Psoas muscle (tissue), 8 donors: ENCODE data around the gene SYNRG. TPM values are rescaled to one million over a fixed set of nuclear protein-coding genes. Genes with fewer than 3 reads are reported as not detected.
A peak's percentile ranks its signal among the peaks of the same experiment; 100 is the strongest.

Experiments used
- ATAC-seq, 4 donors: fragments of 200-7000 bp; cut with Tn5 transposase; one replicate each; pipeline ENCODE4 v1.9.1; 2020; ENCODE audit warnings: moderate library complexity in 3 of 4, mild to moderate bottlenecking in 2 of 4
- DNase-seq, 2 donors: peaks; one replicate each; pipeline ENCODE4 v3.0.0-alpha.2; 2020
- H3K27ac ChIP-seq: fragments of 200-600 bp; one replicate; pipeline ENCODE4 v1.8.0; 2022
- H3K27me3 ChIP-seq, 3 donors: fragments of 200-600 bp in 1 of 3; one replicate each; pipeline versions ENCODE4 v1.6.1 to v1.8.0; 2013 to 2022; ENCODE audit warnings: low read length in 2 of 3, mild to moderate bottlenecking in 2 of 3, moderate library complexity in 1 of 3; ENCODE audit not compliant: insufficient read depth in 3 of 3
- H3K36me3 ChIP-seq, 2 donors: fragments of 200-600 bp in 1 of 2; one replicate each; pipeline versions ENCODE4 v1.6.1 to v1.8.0; 2013 to 2022; ENCODE audit warnings: low read depth in 1 of 2, mild to moderate bottlenecking in 1 of 2, moderate library complexity in 1 of 2; ENCODE audit not compliant: insufficient read depth in 1 of 2
- H3K4me1 ChIP-seq: fragments of 200-600 bp; one replicate; pipeline ENCODE4 v1.8.0; 2022
- H3K4me3 ChIP-seq: fragments of 200-600 bp; one replicate; pipeline ENCODE4 v1.8.0; 2022; ENCODE audit warnings: mild to moderate bottlenecking
- H3K9me3 ChIP-seq: fragments of 200-600 bp; one replicate; pipeline ENCODE4 v1.8.0; 2022
- WGBS, 3 donors: extraction: QIAGEN DNeasy Blood & Tissue Kit; methylation state at CpG; one replicate each; pipeline versions ENCODE4 v1.1.6 to v1.1.7; 2013; 5-methylcytosine and 5-hydroxymethylcytosine counted together
- intact Hi-C, 2 donors: fragments of 100-400 bp; cut with DNase I; formaldehyde crosslinking; loops; one replicate each; pipeline versions ENCODE4 v1.11.0 to v1.14.2; 2022
- polyA plus RNA-seq, 3 donors: library from polyadenylated mRNA; stranded (reverse); fragments of 200-250 nt; gene quantifications; one replicate each; pipeline ENCODE4 v1.2.3, GENCODE V29; 2013
- total RNA-seq, 4 donors: library from RNA; stranded (reverse); fragmentation: NEBNext Ultra II Directional in 2 of 4; extraction: Animal tissue kit (Norgen Biotek cat#: 25700) in 2 of 4; gene quantifications; one replicate each; pipeline versions ENCODE4 v1.2.1 to v1.2.4, GENCODE V29; 2021 to 2023
- TF ChIP-seq, protein P1 (sequence below): fragments of 200-600 bp; IDR thresholded peaks from one replicate; pipeline ENCODE4 v1.8.0; 2022; ENCODE audit warnings: antibody characterized with exemption
- donor health status: healthy with polysubstance abuse.
- donor health status: DM: no; HTN: no; CAD: no; lungs with moderate emphysema.
- donor health status: Bipolar disorder and iron deficiency.
- donor health status: healthy.
- donor health status: DM: yes; HTN: yes; CAD: no.
- donor health status: DM: no; HTN: no; CAD: no.
- donor health status: DM: no; HTN: no; CAD: no.
- donor health status: DM: yes; HTN: yes; CAD: no.

SYNRG gene
- total and polyA plus RNA-seq, 7 donors = 5.1 to 43.1 (median 30.3) TPM

- Histone ChIP-seq H3K9me3 (no peaks in the 10 kb centered on the region), H3K4me1 (peaks cover 2% of the 10 kb centered on the region), H3K27ac (no peak overlapping the region), H3K4me3 (no peak overlapping the region), H3K27me3 (no peaks in the 10 kb centered on the region), H3K36me3 (peaks cover 0 to 15% of the 10 kb centered on the region in 2 donors)
- ATAC-seq = no peak
- TF ChIP-seq, protein P1, sequence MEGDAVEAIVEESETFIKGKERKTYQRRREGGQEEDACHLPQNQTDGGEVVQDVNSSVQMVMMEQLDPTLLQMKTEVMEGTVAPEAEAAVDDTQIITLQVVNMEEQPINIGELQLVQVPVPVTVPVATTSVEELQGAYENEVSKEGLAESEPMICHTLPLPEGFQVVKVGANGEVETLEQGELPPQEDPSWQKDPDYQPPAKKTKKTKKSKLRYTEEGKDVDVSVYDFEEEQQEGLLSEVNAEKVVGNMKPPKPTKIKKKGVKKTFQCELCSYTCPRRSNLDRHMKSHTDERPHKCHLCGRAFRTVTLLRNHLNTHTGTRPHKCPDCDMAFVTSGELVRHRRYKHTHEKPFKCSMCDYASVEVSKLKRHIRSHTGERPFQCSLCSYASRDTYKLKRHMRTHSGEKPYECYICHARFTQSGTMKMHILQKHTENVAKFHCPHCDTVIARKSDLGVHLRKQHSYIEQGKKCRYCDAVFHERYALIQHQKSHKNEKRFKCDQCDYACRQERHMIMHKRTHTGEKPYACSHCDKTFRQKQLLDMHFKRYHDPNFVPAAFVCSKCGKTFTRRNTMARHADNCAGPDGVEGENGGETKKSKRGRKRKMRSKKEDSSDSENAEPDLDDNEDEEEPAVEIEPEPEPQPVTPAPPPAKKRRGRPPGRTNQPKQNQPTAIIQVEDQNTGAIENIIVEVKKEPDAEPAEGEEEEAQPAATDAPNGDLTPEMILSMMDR = no peak
- WGBS, 3 donors = 81 to 86% (median 86%) methylated on average over 9 of the region's 9 CpGs
- intact Hi-C loops = no loop called here
- no peak for DNase-seq
These were observed 102.1 kb downstream of the SYNRG start for GRCh38 chr17:37507111-37507510.

GRCh38 chr17:37506678-37507077 lies 102.5 kb downstream of the SYNRG start:
- H3K4me1 ChIP-seq = peaks cover 4% of the 10 kb centered on the region
- H3K27me3 ChIP-seq = no peaks in the 10 kb centered on the region
- DNase-seq (no peak), ATAC-seq (peak in 3 of 4 donors; percentile 38 to 54 (median 48))
- H3K27ac ChIP-seq = no peak overlapping the region
- intact Hi-C loops = no loop called here
- H3K4me3 ChIP-seq = no peak overlapping the region
- TF ChIP-seq, protein P1 = peak; percentile 10
- WGBS, 3 donors = 54 to 70% (median 60%) methylated on average over 10 of the region's 10 CpGs
- peaks cover 0 to 12% of the 10 kb centered on the region in 2 donors for H3K36me3 ChIP-seq
- H3K9me3 ChIP-seq = no peaks in the 10 kb centered on the region

DNA sequence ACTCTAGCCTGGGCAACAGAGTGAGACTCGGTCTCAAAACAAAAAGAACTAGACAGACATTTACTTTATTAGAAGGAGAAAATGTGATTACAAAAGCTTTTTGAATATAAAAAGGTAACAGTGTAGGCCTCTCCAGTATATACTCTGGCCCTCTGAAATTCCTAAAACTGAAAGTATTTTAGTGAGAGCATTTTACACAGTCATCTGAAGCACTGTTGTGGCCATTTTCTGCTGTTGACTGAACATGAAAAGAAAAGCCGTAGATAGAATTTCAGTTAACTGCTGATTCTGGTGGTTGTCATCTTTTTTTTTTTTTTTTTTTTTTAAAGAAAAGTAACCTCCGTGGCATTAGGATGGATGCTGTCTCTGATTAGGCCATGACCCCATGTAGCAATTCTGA lies 103.9 kb downstream of the SYNRG start:
- intact Hi-C loops = no loop called here
- no peak for ATAC-seq
- DNase-seq = no peak
- Histone ChIP-seq H3K27ac (no peak overlapping the region), H3K27me3 (no peaks in the 10 kb centered on the region), H3K9me3 (no peaks in the 10 kb centered on the region), H3K4me3 (no peak overlapping the region), H3K4me1 (peaks cover 4% of the 10 kb centered on the region), H3K36me3 (peaks cover 0 to 2% of the 10 kb centered on the region in 2 donors)
- 84 to 95% (median 90%) methylated on average over 3 of the region's 3 CpGs for WGBS, 3 donors
- TF ChIP-seq, protein P1 = no peak

- Histone ChIP-seq H3K4me3 (no peak overlapping the region), H3K4me1 (peaks cover 4% of the 10 kb centered on the region), H3K27me3 (no peaks in the 10 kb centered on the region), H3K36me3 (no peaks in the 10 kb centered on the region), H3K9me3 (no peaks in the 10 kb centered on the region), H3K27ac (no peak overlapping the region)
- DNase-seq (no peak), ATAC-seq (no peak)
- WGBS, 3 donors = 94 to 98% (median 97%) methylated on average over 6 of the region's 6 CpGs
- TF ChIP-seq, protein P1 = no peak
- intact Hi-C loops = no loop called here
These were observed 106.1 kb downstream of the SYNRG start for GRCh38 chr17:37503148-37503547.
